Transverse colon (tissue), 4 donors: ENCODE results near the gene JUND. TPM values are rescaled to one million over a fixed set of nuclear protein-coding genes. Genes with fewer than 3 reads are reported as not detected.

Experiments used
- DNase-seq: peaks from one replicate; pipeline ENCODE4 v3.0.0-alpha.2; 2019
- H3K27ac ChIP-seq, 4 donors: fragments of 200-600 bp; sonication (generic); 2 replicates each; pipeline ENCODE4 v1.5.1; 2016 to 2018; ENCODE audit warnings: inconsistent platforms in 4 of 4
- H3K27me3 ChIP-seq: fragments of 200-600 bp; sonication (generic); 2 replicates; pipeline ENCODE4 v1.5.1; 2017; ENCODE audit warnings: inconsistent platforms
- H3K36me3 ChIP-seq, 4 donors: fragments of 200-600 bp; sonication (generic); 2 replicates each; pipeline ENCODE4 v1.5.1; 2017 to 2019; ENCODE audit warnings: inconsistent platforms in 4 of 4
- H3K4me1 ChIP-seq, 4 donors: fragments of 200-600 bp; sonication (generic); 2 replicates each; pipeline ENCODE4 v1.5.1; 2017 to 2020; ENCODE audit warnings: inconsistent platforms in 4 of 4
- H3K4me3 ChIP-seq, 4 donors: fragments of 200-600 bp; sonication (generic); 1 replicate in 1 of 4; 2 replicates in 3 of 4; pipeline versions ENCODE4 v1.5.1 to v1.6.1; 2017 to 2019; ENCODE audit warnings: inconsistent platforms in 4 of 4
- H3K9me3 ChIP-seq, 2 donors: fragments of 200-600 bp; sonication (generic); 2 replicates each; pipeline ENCODE4 v1.5.1; 2017 to 2019; ENCODE audit warnings: inconsistent platforms in 2 of 2
- EP300 ChIP-seq: sonication (generic); formaldehyde crosslinking; IDR thresholded peaks from one replicate; pipeline ENCODE4 v1.6.1; 2017; ENCODE audit warnings: antibody characterized with exemption, low read depth
- POLR2A ChIP-seq: fragments of 450-650 bp; IDR thresholded peaks from one replicate; pipeline ENCODE4 v1.6.1; 2016; ENCODE audit warnings: antibody characterized with exemption, mild to moderate bottlenecking, moderate library complexity
- POLR2AphosphoS5 ChIP-seq, 3 donors: sonication (generic); formaldehyde crosslinking; IDR thresholded peaks; one replicate each; pipeline ENCODE4 v1.6.1; 2016; ENCODE audit warnings: antibody characterized with exemption in 3 of 3
- WGBS, 2 donors: methylation state at CpG; one replicate each; pipeline ENCODE4 v1.1.5; 2018; ENCODE audit warnings: low coverage in 1 of 2; 5-methylcytosine and 5-hydroxymethylcytosine counted together
- in situ Hi-C, 4 donors: fragments of 200-750 bp; cut with MboI; loops; one replicate each; pipeline versions ENCODE4 v1.15.0 to v1.15.1; 2017; ENCODE audit warnings: low sequenced_read_pairs in 3 of 4, low pct_ligation_motif_present in 1 of 4, low pct_unique_long_range_greater_than_20kb in 1 of 4
- intact Hi-C: fragments of 100-400 bp; cut with DNase I; formaldehyde crosslinking; loops from one replicate; pipeline ENCODE4 v1.15.1; 2023; ENCODE audit warnings: low total_unique reads
- total RNA-seq, 4 donors: library from RNA; depleted of rRNA; stranded (reverse); fragments of >200 nt; gene quantifications; one replicate each; pipeline ENCODE4 v1.1.0, GENCODE V29; 2016
- TF ChIP-seq, protein P1 (sequence below), 5 experiments: fragments of 200-600 bp in 3 of 5; fragments of 450-650 bp in 2 of 5; sonication (generic) in 3 of 5; IDR thresholded peaks; 1 replicate in 2 of 5; 2 replicates in 3 of 5; pipeline ENCODE4 v1.5.1; 2016 to 2017; ENCODE audit warnings: antibody characterized with exemption in 5 of 5, inconsistent platforms in 3 of 5, mild to moderate bottlenecking in 2 of 5, moderate library complexity in 1 of 5

The JUND gene
- total RNA-seq, 4 donors from 2014 or later = 714 to 2,423 (median 1,288) TPM

DNA sequence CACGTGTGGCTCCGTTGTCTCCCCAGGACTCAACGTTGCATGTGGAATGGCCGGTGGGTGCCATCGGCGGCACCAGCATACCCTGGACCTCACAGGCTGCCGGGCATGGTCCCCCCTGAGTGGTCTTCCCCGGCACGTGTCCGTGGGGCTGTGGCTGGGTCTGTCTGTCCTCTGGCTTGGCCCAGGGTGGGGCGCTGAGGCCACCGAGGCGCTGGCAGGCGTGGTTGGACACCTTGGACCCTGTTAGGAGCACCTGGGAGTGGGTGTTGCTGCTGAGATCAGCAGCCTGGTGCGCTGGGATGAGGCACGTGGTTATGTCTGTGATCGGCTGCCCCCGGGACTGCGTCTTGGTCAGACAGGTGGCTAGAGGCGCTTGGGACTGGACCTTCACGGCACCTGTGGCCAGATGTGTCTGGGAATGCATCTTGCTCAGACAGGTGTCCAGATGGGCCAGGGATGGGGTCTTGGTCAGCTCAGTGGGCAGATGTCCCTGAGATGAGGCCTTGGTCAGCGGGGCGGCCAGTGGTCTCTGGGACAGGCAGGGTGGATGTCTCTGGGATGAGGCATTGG lies 16.4 kb downstream of the JUND start:
- Histone ChIP-seq H3K4me3 (no peak overlapping the region), H3K27me3 (no peaks in the 10 kb centered on the region), H3K4me1 (no peaks in the 10 kb centered on the region), H3K9me3 (no peaks in the 10 kb centered on the region), H3K36me3 (peaks cover 0 to 13% (median 2%) of the 10 kb centered on the region in 4 donors), H3K27ac (no peak overlapping the region)
- TF ChIP-seq POLR2A (no peak), POLR2AphosphoS5 (IDR thresholded peaks at IDR 0.05) (no peak), EP300 (no peak)
- TF ChIP-seq, protein P1, sequence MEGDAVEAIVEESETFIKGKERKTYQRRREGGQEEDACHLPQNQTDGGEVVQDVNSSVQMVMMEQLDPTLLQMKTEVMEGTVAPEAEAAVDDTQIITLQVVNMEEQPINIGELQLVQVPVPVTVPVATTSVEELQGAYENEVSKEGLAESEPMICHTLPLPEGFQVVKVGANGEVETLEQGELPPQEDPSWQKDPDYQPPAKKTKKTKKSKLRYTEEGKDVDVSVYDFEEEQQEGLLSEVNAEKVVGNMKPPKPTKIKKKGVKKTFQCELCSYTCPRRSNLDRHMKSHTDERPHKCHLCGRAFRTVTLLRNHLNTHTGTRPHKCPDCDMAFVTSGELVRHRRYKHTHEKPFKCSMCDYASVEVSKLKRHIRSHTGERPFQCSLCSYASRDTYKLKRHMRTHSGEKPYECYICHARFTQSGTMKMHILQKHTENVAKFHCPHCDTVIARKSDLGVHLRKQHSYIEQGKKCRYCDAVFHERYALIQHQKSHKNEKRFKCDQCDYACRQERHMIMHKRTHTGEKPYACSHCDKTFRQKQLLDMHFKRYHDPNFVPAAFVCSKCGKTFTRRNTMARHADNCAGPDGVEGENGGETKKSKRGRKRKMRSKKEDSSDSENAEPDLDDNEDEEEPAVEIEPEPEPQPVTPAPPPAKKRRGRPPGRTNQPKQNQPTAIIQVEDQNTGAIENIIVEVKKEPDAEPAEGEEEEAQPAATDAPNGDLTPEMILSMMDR (IDR thresholded peaks at IDR 0.05) = no peak
- 86 to 93% methylated on average over 3 to 23 of the region's 23 CpGs for WGBS, 2 donors
- intact Hi-C loops (loop anchor here (10.0 kb wide), 1 partner anchor 150 kb away; the partner anchor contains the start of gene SSBP4), in situ Hi-C loops (loop anchor here in 1 of 4 donors (25.0 kb wide), 1 partner anchor 147 kb away; the partner anchor contains the start of gene SSBP4)
- DNase-seq = no peak

DNA sequence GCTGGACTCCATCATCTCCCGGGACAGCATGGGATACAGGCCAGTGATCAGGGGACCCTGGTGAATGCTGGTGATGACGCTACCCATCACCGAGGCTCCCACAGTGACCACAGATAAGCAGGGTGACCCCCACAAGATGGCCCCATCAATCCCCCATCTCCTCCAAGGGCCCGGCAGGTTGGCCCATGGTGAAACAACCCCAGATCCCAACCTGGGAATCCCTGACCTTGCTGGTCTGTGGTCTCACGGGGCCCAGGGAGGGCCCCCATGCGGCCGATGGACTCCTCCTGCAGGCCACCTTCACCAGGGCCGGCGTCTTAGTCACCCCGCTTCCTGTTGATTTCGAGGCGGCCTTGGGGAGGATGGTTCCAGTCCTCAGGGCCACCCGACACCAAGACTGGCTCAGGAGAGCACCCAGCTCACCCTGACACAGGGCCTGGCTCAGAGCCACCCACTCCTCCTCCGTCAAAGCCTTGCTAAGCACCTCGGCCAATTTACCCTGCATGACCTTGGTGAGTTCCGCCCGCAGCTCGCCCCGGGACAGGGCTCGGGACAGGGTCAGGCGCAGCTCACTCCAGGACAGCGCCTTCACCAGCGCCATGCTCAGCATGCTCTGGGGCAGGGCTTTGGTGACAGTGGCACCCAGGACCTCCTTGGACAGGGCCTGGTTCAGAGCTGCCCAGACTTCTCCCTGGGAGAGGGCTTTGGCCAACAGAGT lies 17.1 kb downstream of the JUND start:
- TF ChIP-seq, protein P1 (IDR thresholded peaks at IDR 0.05) = no peak
- TF ChIP-seq POLR2A = no peak
- TF ChIP-seq POLR2AphosphoS5 (IDR thresholded peaks at IDR 0.05) = no peak
- TF ChIP-seq EP300 = no peak
- 88% methylated on average over 8 of the region's 23 CpGs; no CpG with 5 or more reads in 1 of the 2 donors for WGBS, 2 donors

DNA sequence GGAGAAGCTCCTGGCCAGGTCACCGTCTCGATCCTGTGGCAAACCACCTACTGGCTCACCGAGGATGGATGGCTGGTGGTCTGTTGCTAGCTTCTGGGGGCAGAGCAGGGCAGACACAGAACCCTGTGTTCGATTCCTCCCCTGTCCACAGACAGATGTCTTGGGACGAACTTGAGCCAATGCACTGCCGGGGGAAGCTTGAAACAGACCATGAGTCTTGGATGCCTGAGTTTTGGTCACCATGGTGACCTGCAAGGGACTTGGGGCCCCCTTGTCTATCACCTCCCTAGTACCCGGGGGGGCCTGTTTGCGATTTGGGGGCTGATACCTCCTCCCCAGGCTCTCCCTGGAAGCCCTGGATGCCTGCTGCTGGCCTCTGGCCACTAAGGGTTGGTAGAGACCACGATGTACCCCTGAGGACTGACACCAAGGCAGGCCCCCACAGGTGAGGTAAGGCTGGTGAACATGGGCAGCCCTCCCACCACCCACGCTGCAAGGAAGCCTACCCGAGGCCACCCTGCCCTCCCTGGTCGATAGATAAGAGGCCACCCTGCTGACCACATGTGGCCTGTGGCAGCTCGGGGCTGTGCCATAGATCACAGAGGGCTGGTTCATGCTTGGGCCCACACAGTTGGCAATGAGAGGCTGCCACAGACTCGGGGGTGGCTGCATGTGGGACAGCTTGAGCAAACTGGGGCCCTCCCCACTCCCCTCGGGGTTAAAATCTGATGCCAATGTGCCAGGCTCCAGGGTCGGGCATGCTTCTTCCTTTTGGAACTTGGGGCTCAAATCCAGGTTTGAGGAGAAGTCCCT lies 17.9 kb downstream of the JUND start:
- H3K4me3 ChIP-seq = no peak overlapping the region
- no peak for DNase-seq
- H3K27me3 ChIP-seq = no peaks in the 10 kb centered on the region
- intact Hi-C loops = loop anchor here (10.0 kb wide), 1 partner anchor 151 kb away; the partner anchor contains the start of gene SSBP4
- H3K9me3 ChIP-seq = no peaks in the 10 kb centered on the region
- H3K4me1 ChIP-seq = no peaks in the 10 kb centered on the region
- 90% methylated on average over 13 of the region's 16 CpGs; no CpG with 5 or more reads in 1 of the 2 donors for WGBS, 2 donors
- in situ Hi-C loops = loop anchor here in 1 of 4 donors (25.0 kb wide), 1 partner anchor 149 kb away; the partner anchor contains the start of gene SSBP4
- no peak overlapping the region for H3K27ac ChIP-seq
- no peak for TF ChIP-seq POLR2A
- peaks cover 0 to 13% (median 2%) of the 10 kb centered on the region in 4 donors for H3K36me3 ChIP-seq

More for the DNA sequence above, 17.1 kb downstream of the JUND start:
- DNase-seq = no peak
- no peaks in the 10 kb centered on the region for H3K4me1 ChIP-seq
- H3K4me3 ChIP-seq = no peak overlapping the region
- in situ Hi-C loops = loop anchor here in 1 of 4 donors (25.0 kb wide), 1 partner anchor 148 kb away; the partner anchor contains the start of gene SSBP4
- H3K27ac ChIP-seq = no peak overlapping the region
- H3K36me3 ChIP-seq = peaks cover 0 to 13% (median 2%) of the 10 kb centered on the region in 4 donors
- intact Hi-C loops = loop anchor here (10.0 kb wide), 1 partner anchor 151 kb away; the partner anchor contains the start of gene SSBP4
- no peaks in the 10 kb centered on the region for H3K9me3 ChIP-seq
- no peaks in the 10 kb centered on the region for H3K27me3 ChIP-seq

DNA sequence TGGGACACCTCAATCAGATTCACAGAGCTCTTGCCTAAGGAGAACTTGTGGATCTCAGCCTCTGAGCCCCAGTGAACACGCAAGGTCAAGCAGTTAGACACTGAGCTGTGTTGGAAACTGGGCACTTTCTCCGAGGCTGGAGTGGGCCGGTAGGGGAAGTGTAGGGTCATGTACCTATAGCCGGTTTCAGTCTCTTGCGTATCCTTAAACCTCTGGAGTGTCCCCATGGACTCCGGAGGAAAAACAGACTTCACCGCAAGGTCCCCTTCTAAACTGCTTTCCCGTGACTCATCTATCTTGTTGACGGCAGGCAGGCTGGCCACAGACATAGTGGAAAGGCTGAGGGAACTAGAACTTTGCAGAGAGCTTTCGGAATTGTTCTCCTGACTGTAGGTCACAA lies 18.5 kb downstream of the JUND start:
- Histone ChIP-seq H3K4me3 (no peak overlapping the region), H3K4me1 (no peaks in the 10 kb centered on the region), H3K27ac (no peak overlapping the region), H3K36me3 (peaks cover 0 to 13% (median 2%) of the 10 kb centered on the region in 4 donors), H3K27me3 (no peaks in the 10 kb centered on the region), H3K9me3 (no peaks in the 10 kb centered on the region)
- TF ChIP-seq, protein P1 (IDR thresholded peaks at IDR 0.05) = no peak
- TF ChIP-seq POLR2A (no peak), EP300 (no peak), POLR2AphosphoS5 (IDR thresholded peaks at IDR 0.05) (no peak)
- intact Hi-C loops = loop anchor here (10.0 kb wide), 1 partner anchor 152 kb away; the partner anchor contains the start of gene SSBP4
- no peak for DNase-seq
- WGBS, 2 donors = 91% methylated on average over 10 of the region's 10 CpGs; no CpG with 5 or more reads in 1 of the 2 donors
- in situ Hi-C loops = loop anchor here in 1 of 4 donors (25.0 kb wide), 1 partner anchor 149 kb away; the partner anchor contains the start of gene SSBP4
